Ovary (tissue), 9 donors: Measurements from ENCODE around the gene TAF3. TPM values are rescaled to one million over a fixed set of nuclear protein-coding genes. Genes with fewer than 3 reads are reported as not detected.

ENCODE experiments used
- DNase-seq, 5 donors: peaks; one replicate each; pipeline ENCODE4 v3.0.0-alpha.2; 2019 to 2020
- H3K27ac ChIP-seq, 2 donors: fragments of 200-600 bp; one replicate each; pipeline versions ENCODE4 v1.5.1 to v1.8.0; 2019 to 2022
- H3K27me3 ChIP-seq: fragments of 200-600 bp; one replicate; pipeline ENCODE4 v1.8.0; 2022
- H3K36me3 ChIP-seq: fragments of 200-600 bp; sonication (generic); one replicate; pipeline ENCODE4 v1.5.1; 2019
- H3K4me1 ChIP-seq: one replicate; pipeline ENCODE4 v1.8.1; 2013; ENCODE audit warnings: mild to moderate bottlenecking, moderate library complexity; ENCODE audit not compliant: insufficient read depth
- H3K4me3 ChIP-seq: fragments of 200-600 bp; sonication (generic); one replicate; pipeline ENCODE4 v1.5.1; 2017
- H3K9me3 ChIP-seq, 2 donors: fragments of 200-600 bp in 1 of 2; sonication (generic) in 1 of 2; one replicate each; pipeline versions ENCODE4 v1.5.1 to v1.8.1; 2013 to 2019; ENCODE audit warnings: mild to moderate bottlenecking in 1 of 2, moderate library complexity in 1 of 2
- EP300 ChIP-seq: sonication (generic); formaldehyde crosslinking; IDR thresholded peaks from one replicate; pipeline ENCODE4 v1.6.1; 2017; ENCODE audit warnings: antibody characterized with exemption
- POLR2A ChIP-seq: fragments of 450-650 bp; IDR thresholded peaks from one replicate; pipeline ENCODE4 v1.6.1; 2017; ENCODE audit warnings: antibody characterized with exemption, mild to moderate bottlenecking, moderate library complexity
- WGBS, 3 donors: extraction: QIAGEN DNeasy Blood & Tissue Kit in 1 of 3; methylation state at CpG; one replicate each; pipeline versions ENCODE4 v1.1.5 to v1.1.7; 2013 to 2017; 5-methylcytosine and 5-hydroxymethylcytosine counted together
- intact Hi-C, 4 donors: fragments of 100-400 bp; cut with DNase I; formaldehyde crosslinking; loops; one replicate each; pipeline versions ENCODE4 v1.11.0 to v1.15.1; 2022 to 2023
- polyA plus RNA-seq, 2 donors: library from polyadenylated mRNA; stranded (reverse); fragments of 200-250 nt in 1 of 2; fragments of 350-450 nt in 1 of 2; fragmentation: Illumina TruSeq in 1 of 2; extraction: RNeasy Lipid Tissue Mini Kit (QIAGEN cat#74804) in 1 of 2; gene quantifications; one replicate each; pipeline ENCODE4 v1.2.3, GENCODE V29; 2013 to 2014
- total RNA-seq, 7 donors: library from RNA; depleted of rRNA in 2 of 7; stranded (reverse); fragments of >200 nt in 2 of 7; fragmentation: NEBNext Ultra II Directional in 3 of 7; extraction: Animal tissue kit (Norgen Biotek cat#: 25700) in 3 of 7; gene quantifications; one replicate each; pipeline versions ENCODE4 v1.1.0 to v1.2.4, GENCODE V29; 2016 to 2023
- TF ChIP-seq, protein P1 (sequence below), 3 donors: fragments of 450-650 bp in 2 of 3; fragments of 200-600 bp in 1 of 3; IDR thresholded peaks; one replicate each; pipeline versions ENCODE4 v1.5.1 to v1.8.0; 2016 to 2022; ENCODE audit warnings: antibody characterized with exemption in 3 of 3, mild to moderate bottlenecking in 1 of 3
- donor health status: DM: no; HTN: no; CAD: no; lungs with moderate emphysema.
- donor health status: DM: no; HTN: no; CAD: no.
- donor health status: Bipolar disorder and iron deficiency.
- donor health status: DM: yes; HTN: yes; CAD: no.
- donor health status: DM: no; HTN: no; CAD: no.
- donor health status: DM: yes; HTN: yes; CAD: no.

Gene TAF3
- total and polyA plus RNA-seq, 9 donors: 7.1 to 15.9 (median 11.8) TPM

DNA sequence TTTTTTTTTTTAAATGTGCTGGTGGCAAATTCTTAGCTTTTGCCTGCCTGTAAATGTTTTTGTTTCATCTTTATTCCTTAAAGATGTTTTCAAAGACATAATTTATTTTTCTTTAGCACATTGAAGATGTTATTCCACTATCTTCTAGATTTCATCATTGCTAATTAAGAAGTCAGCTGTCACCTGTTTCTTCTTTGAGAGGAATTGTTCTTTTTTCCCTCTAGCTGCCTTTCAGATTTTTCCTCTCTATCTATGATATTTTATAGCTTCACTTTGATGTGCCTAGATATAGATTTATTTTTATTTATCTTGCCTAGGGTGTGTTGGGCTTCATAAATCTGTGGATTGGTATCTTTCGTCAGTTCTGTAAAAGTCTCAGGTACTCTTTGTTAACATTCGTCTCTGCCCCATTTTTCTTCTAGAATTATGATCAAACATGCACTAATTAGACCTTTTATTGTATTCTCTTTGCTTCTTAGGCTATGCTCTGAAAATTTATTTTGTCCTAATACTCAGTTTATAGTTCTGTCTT is 186.2 kb downstream of the TAF3 start:
- Histone ChIP-seq H3K4me3 (no peak overlapping the region), H3K27ac (no peak overlapping the region), H3K27me3 (no peaks in the 10 kb centered on the region), H3K36me3 (no peaks in the 10 kb centered on the region), H3K9me3 (no peaks in the 10 kb centered on the region), H3K4me1 (no peaks in the 10 kb centered on the region)
- 67 to 73% (median 70%) methylated on average over 2 of the region's 2 CpGs for WGBS, 3 donors
- DNase-seq: no peak
- no peak for TF ChIP-seq POLR2A
- TF ChIP-seq EP300: no peak
- TF ChIP-seq, protein P1, sequence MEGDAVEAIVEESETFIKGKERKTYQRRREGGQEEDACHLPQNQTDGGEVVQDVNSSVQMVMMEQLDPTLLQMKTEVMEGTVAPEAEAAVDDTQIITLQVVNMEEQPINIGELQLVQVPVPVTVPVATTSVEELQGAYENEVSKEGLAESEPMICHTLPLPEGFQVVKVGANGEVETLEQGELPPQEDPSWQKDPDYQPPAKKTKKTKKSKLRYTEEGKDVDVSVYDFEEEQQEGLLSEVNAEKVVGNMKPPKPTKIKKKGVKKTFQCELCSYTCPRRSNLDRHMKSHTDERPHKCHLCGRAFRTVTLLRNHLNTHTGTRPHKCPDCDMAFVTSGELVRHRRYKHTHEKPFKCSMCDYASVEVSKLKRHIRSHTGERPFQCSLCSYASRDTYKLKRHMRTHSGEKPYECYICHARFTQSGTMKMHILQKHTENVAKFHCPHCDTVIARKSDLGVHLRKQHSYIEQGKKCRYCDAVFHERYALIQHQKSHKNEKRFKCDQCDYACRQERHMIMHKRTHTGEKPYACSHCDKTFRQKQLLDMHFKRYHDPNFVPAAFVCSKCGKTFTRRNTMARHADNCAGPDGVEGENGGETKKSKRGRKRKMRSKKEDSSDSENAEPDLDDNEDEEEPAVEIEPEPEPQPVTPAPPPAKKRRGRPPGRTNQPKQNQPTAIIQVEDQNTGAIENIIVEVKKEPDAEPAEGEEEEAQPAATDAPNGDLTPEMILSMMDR (IDR thresholded peaks at IDR 0.05): no peak
- intact Hi-C loops: no loop called here

DNA sequence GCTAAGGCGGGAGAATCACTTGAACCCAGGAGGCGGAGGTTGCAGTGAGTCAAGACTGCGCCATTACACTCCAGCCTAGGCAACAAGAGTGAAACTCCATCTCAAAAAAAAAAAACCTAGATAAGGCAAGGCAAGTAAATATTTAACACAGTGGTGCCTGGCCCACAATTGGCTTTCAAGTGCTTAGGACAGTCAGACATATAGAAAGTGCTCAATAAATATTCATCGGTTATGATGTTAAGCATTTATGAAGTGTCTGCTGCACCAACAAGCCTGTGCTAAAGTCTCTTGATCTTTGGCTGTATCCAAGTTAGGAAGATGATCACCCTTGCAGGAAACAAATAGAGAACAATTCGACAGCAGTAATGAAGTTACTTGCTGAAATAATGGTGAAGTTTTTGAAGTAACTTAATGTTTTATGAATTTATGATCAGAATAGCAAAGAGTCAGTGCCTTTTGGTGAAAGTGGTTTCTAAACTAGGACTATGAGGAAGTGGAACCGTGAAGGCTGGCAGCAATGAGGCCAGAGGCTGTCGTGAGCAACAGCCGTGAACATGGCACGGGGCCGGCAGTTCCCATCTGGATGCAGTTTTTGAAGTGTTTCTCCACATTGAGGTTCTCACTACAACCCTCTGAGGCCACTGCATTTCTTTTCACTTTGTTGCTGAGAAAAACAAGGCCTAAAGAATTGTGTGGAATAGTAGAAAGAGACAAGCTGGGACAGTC is 188.1 kb downstream of the TAF3 start:
- Histone ChIP-seq H3K36me3 (no peaks in the 10 kb centered on the region), H3K4me1 (no peaks in the 10 kb centered on the region), H3K9me3 (no peaks in the 10 kb centered on the region), H3K4me3 (no peak overlapping the region), H3K27me3 (no peaks in the 10 kb centered on the region), H3K27ac (no peak overlapping the region)
- DNase-seq: no peak
- TF ChIP-seq POLR2A (no peak), EP300 (no peak)
- TF ChIP-seq, protein P1 (IDR thresholded peaks at IDR 0.05): no peak
- intact Hi-C loops: no loop called here
- 90 to 92% (median 92%) methylated on average over 10 of the region's 10 CpGs for WGBS, 3 donors

DNA sequence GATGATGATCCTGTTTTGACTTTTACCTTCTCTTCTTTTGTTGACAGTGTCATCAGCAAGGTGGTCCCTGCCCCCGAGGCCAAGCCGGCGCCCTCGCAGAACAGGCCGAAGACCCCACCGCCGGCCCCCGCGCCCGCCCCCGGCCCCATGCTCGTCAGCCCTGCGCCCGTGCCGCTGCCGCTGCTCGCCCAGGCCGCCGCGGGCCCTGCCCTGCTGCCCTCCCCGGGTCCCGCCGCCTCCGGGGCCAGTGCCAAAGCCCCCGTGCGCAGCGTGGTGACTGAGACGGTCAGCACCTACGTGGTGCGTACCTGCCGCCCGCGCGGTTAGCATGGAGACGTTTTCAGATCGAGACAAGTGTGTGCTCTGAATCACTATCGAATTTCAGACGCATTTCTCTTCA is 190.7 kb downstream of the TAF3 start:
- no peak for DNase-seq
- Histone ChIP-seq H3K27ac (no peak overlapping the region), H3K4me1 (no peaks in the 10 kb centered on the region), H3K9me3 (no peaks in the 10 kb centered on the region), H3K4me3 (no peak overlapping the region), H3K27me3 (no peaks in the 10 kb centered on the region), H3K36me3 (no peaks in the 10 kb centered on the region)
- no peak for TF ChIP-seq EP300
- TF ChIP-seq, protein P1 (IDR thresholded peaks at IDR 0.05): no peak
- TF ChIP-seq POLR2A: no peak
- 95 to 96% (median 95%) methylated on average over 38 of the region's 38 CpGs for WGBS, 3 donors
- intact Hi-C loops: no loop called here

DNA sequence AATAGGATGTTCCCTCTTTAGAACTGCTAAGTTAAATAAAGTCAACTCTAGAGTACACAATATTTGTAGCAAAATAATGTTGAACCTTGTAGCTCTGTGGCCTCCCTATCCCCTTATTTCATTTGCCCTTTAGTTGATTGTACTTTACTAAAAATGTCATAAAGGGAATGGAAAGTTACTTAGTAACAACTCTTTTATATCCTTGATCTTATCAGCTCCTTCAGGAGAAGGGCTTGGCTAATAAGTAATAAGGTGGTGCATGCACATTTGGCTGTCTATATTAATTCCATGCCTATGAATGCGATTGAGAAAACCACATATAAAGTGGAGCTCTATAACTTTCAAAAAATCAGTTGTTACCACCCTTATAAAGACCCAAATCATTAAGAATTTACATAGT is 194.7 kb downstream of the TAF3 start:
- Histone ChIP-seq H3K27ac (no peak overlapping the region), H3K9me3 (no peaks in the 10 kb centered on the region), H3K27me3 (no peaks in the 10 kb centered on the region), H3K4me3 (no peak overlapping the region), H3K4me1 (no peaks in the 10 kb centered on the region), H3K36me3 (no peaks in the 10 kb centered on the region)
- no peak for TF ChIP-seq POLR2A
- TF ChIP-seq, protein P1 (IDR thresholded peaks at IDR 0.05): no peak
- 94 to 100% (median 98%) methylated on average over 1 of the region's 1 CpG for whole genome bisulfite sequencing, 3 donors
- DNase-seq: no peak
- intact Hi-C loops: no loop called here
